Measurements from ENCODE around the gene KLHL26. TPM values are rescaled to one million over a fixed set of nuclear protein-coding genes. Genes with fewer than 3 reads are reported as not detected.

KLHL26 gene
- total RNA-seq, 1 experiment from 2014 or later = 17.1 TPM

DNA sequence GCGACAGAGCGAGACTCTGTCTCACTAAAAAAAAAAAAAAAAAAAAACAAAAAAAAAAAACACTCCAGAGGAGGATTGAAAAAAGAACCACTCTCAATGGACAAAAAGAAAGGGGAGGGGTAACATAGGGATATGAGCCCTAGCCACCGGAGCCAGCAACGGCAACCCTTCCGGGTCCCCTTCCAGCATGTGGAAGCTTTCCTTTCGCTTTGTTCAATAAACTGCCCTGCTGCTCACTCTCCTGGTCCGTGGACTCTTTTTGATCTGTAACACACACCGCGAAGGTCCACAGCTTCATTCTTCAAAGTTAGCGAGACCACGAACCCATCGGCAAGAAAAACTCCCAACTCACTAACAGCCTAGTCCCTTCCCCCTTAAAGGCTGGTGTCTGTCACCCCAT lies 49.3 kb upstream of the KLHL26 start:
- Histone ChIP-seq H3K27me3 (ENCODE audit: insufficient read depth, low read length) (no peaks in the 10 kb centered on the region), H3K4me3 (replicated peaks in 1 of 2; ENCODE audit: low read depth in 1 of 2, low read length in 2 of 2) (no peak overlapping the region), H3K4me2 (ENCODE audit: low read length) (peak overlapping the region; percentile 88), H3K4me1 (ENCODE audit: control insufficient read depth in 1 of 2, insufficient read depth in 2 of 2, low read length in 2 of 2) (peaks cover 13 to 28% of the 10 kb centered on the region in 2 experiments), H3K9me2 (ENCODE audit: insufficient read depth) (no peaks in the 10 kb centered on the region), H3K27ac (ENCODE audit: low read depth, low read length) (no peak overlapping the region), H3K36me3 (ENCODE audit: control insufficient read depth in 1 of 2, insufficient read depth in 2 of 2, low read length in 2 of 2) (0 out of 4 replicates have a peak, but pooled peaks cover 0 to 4% of the 10 kb centered on the region in 2 experiments), H2AFZ (ENCODE audit: low read depth, low read length, poor library complexity, severe bottlenecking) (no peak overlapping the region), H4K20me1 (ENCODE audit: insufficient read depth) (no peaks in the 10 kb centered on the region), H3K9ac (ENCODE audit: low read length) (no peak overlapping the region), H3K79me2 (ENCODE audit: insufficient read depth, low read length) (peaks cover 13% of the 10 kb centered on the region; the same call in 1 of the 2 replicates), H3K9me3 (ENCODE audit: control insufficient read depth in 1 of 2, insufficient read depth in 1 of 2, low read depth in 1 of 2, low read length in 2 of 2) (no peaks in the 10 kb centered on the region)
- TF ChIP-seq, protein P1, sequence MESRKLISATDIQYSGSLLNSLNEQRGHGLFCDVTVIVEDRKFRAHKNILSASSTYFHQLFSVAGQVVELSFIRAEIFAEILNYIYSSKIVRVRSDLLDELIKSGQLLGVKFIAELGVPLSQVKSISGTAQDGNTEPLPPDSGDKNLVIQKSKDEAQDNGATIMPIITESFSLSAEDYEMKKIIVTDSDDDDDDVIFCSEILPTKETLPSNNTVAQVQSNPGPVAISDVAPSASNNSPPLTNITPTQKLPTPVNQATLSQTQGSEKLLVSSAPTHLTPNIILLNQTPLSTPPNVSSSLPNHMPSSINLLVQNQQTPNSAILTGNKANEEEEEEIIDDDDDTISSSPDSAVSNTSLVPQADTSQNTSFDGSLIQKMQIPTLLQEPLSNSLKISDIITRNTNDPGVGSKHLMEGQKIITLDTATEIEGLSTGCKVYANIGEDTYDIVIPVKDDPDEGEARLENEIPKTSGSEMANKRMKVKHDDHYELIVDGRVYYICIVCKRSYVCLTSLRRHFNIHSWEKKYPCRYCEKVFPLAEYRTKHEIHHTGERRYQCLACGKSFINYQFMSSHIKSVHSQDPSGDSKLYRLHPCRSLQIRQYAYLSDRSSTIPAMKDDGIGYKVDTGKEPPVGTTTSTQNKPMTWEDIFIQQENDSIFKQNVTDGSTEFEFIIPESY (IDR thresholded peaks at IDR 0.05; ENCODE audit: extremely low read depth, insufficient replicate concordance, low read length) = no peak
- TF ChIP-seq CBX3 (IDR thresholded peaks at IDR 0.05; ENCODE audit: low read depth) (no peak), EZH2phosphoT487 (IDR thresholded peaks at IDR 0.05; ENCODE audit: borderline replicate concordance) (no peak), FOSL1 (IDR thresholded peaks at IDR 0.05; ENCODE audit: low read depth) (no peak), ELF1 (IDR thresholded peaks at IDR 0.05; ENCODE audit: borderline replicate concordance, low read depth) (no peak), JUND (IDR thresholded peaks at IDR 0.05) (no peak), POLR2A (IDR thresholded peaks at IDR 0.05; ENCODE audit: borderline replicate concordance, extremely low read depth, insufficient read depth, insufficient read length) (no peak), EZH2 (IDR thresholded peaks at IDR 0.05) (no peak), CEBPB (IDR thresholded peaks at IDR 0.05; ENCODE audit: low read depth) (no peak), POLR2AphosphoS5 (IDR thresholded peaks at IDR 0.05; ENCODE audit: low read depth, low read length) (no peak), EGR1 (IDR thresholded peaks at IDR 0.05; ENCODE audit: low read depth) (no peak), SIN3A (IDR thresholded peaks at IDR 0.05; ENCODE audit: low read depth) (no peak)
- TF ChIP-seq, protein P2, sequence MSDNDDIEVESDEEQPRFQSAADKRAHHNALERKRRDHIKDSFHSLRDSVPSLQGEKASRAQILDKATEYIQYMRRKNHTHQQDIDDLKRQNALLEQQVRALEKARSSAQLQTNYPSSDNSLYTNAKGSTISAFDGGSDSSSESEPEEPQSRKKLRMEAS (IDR thresholded peaks at IDR 0.05) = no peak
- TF ChIP-seq, protein P3, sequence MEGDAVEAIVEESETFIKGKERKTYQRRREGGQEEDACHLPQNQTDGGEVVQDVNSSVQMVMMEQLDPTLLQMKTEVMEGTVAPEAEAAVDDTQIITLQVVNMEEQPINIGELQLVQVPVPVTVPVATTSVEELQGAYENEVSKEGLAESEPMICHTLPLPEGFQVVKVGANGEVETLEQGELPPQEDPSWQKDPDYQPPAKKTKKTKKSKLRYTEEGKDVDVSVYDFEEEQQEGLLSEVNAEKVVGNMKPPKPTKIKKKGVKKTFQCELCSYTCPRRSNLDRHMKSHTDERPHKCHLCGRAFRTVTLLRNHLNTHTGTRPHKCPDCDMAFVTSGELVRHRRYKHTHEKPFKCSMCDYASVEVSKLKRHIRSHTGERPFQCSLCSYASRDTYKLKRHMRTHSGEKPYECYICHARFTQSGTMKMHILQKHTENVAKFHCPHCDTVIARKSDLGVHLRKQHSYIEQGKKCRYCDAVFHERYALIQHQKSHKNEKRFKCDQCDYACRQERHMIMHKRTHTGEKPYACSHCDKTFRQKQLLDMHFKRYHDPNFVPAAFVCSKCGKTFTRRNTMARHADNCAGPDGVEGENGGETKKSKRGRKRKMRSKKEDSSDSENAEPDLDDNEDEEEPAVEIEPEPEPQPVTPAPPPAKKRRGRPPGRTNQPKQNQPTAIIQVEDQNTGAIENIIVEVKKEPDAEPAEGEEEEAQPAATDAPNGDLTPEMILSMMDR (IDR thresholded peaks at IDR 0.05 in 2 of 3, conservative IDR thresholded peaks at IDR 0.05 in 1 of 3; ENCODE audit: borderline replicate concordance in 1 of 3, insufficient read depth in 1 of 3, low read depth in 2 of 3, low read length in 2 of 3) = no peak
- TF ChIP-seq, protein P4, sequence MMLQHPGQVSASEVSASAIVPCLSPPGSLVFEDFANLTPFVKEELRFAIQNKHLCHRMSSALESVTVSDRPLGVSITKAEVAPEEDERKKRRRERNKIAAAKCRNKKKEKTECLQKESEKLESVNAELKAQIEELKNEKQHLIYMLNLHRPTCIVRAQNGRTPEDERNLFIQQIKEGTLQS (IDR thresholded peaks at IDR 0.05) = no peak
- RAD21 ChIA-PET (ENCODE audit: low non-redundant PET in 1 of 2, low total read pairs in 2 of 2, uncharacterized antibody in 2 of 2, unreplicated experiment in 2 of 2) = no interaction called here
- POLR2A ChIA-PET = interaction anchor here (0.6 to 4.3 kb wide), 3 partner anchors 16 to 103 kb away, joined by 3 to 23 read pairs (median 4); partner anchors contain the start of gene UBA52
- ATAC-seq (no peak), DNase-seq (ENCODE audit: low read depth, low spot score) (no peak)
- intact Hi-C loops (cut with micrococcal nuclease) = no loop called here
- CTCF ChIA-PET = interaction anchor here (0.5 to 7.5 kb wide), 4 partner anchors 16 to 260 kb away, joined by 3 to 39 read pairs (median 4); partner anchors contain the start of gene UBA52
- BruUV-seq (replicated peaks) = no TSS peak

All from HCT116 (cell line).